CD4-positive, CD25-positive, alpha-beta regulatory T cell (primary cell): ENCODE results near the gene SMIM26. TPM values are rescaled to one million over a fixed set of nuclear protein-coding genes. Genes with fewer than 3 reads are reported as not detected.

Source experiments
- ATAC-seq, 2 donors: fragments of 150-1000 bp; cut with Tn5 transposase; one replicate each; pipeline ENCODE4 v1.10.0; 2021; ENCODE audit warnings: low read depth in 2 of 2, moderate number of reproducible peaks in 2 of 2, moderate library complexity in 1 of 2
- DNase-seq, 3 donors: peaks; one replicate each; pipeline versions ENCODE4 v3.0.0 to v3.0.0-alpha.2; 2012 to 2022; ENCODE audit warnings: mixed read lengths in 1 of 3
- H3K27ac ChIP-seq: one replicate; pipeline ENCODE4 v1.7.0; 2013; ENCODE audit warnings: mild to moderate bottlenecking, low read length; ENCODE audit not compliant: insufficient read depth, poor library complexity, severe bottlenecking
- H3K27me3 ChIP-seq: one replicate; pipeline ENCODE4 v1.7.0; 2013; ENCODE audit warnings: low read length; ENCODE audit not compliant: control insufficient read depth, insufficient read depth
- H3K36me3 ChIP-seq: one replicate; pipeline ENCODE4 v1.7.0; 2013; ENCODE audit warnings: mild to moderate bottlenecking, low read length, moderate library complexity; ENCODE audit not compliant: control insufficient read depth, insufficient read depth
- H3K4me1 ChIP-seq: 2 replicates; pipeline ENCODE4 v1.7.0; 2013; ENCODE audit warnings: mild to moderate bottlenecking, low read length; ENCODE audit not compliant: insufficient read depth, control insufficient read depth, poor library complexity, severe bottlenecking
- H3K4me3 ChIP-seq: one replicate; pipeline ENCODE4 v1.7.0; 2013; ENCODE audit warnings: low read depth, mild to moderate bottlenecking, low read length, moderate library complexity
- H3K9me3 ChIP-seq, 2 experiments: 1 replicate in 1 of 2; 2 replicates in 1 of 2; pipeline ENCODE4 v1.7.0; 2013; ENCODE audit warnings: low read length in 2 of 2, mild to moderate bottlenecking in 1 of 2, moderate library complexity in 1 of 2; ENCODE audit not compliant: control insufficient read depth in 2 of 2
- H3K27ac Mint-ChIP-seq, 3 donors: one replicate each; pipeline ENCODE4 v1.8.0; 2020 to 2022; ENCODE audit warnings: mild to moderate bottlenecking in 3 of 3, mixed read lengths in 3 of 3, moderate library complexity in 2 of 3
- H3K27me3 Mint-ChIP-seq: one replicate; pipeline ENCODE4 v1.8.0; 2022; ENCODE audit warnings: mild to moderate bottlenecking, mixed read lengths
- H3K36me3 Mint-ChIP-seq: one replicate; pipeline ENCODE4 v1.8.0; 2020; ENCODE audit warnings: mixed read lengths
- H3K4me1 Mint-ChIP-seq, 4 donors: one replicate each; pipeline ENCODE4 v1.8.0; 2020 to 2022; ENCODE audit warnings: mixed read lengths in 4 of 4, mild to moderate bottlenecking in 1 of 4
- H3K4me3 Mint-ChIP-seq, 4 donors: one replicate each; pipeline ENCODE4 v1.8.0; 2020 to 2022; ENCODE audit warnings: mild to moderate bottlenecking in 4 of 4, mixed read lengths in 4 of 4, moderate library complexity in 3 of 4
- H3K9me3 Mint-ChIP-seq, 7 donors: one replicate each; pipeline ENCODE4 v1.8.0; 2020 to 2022; ENCODE audit warnings: mixed read lengths in 7 of 7, mild to moderate bottlenecking in 3 of 7, moderate library complexity in 2 of 7
- polyA plus RNA-seq, 4 donors: library from polyadenylated mRNA; unstranded; fragments of 300-500 nt; fragmentation: Illumina TruSeq; gene quantifications; one replicate each; pipeline ENCODE4 v1.2.3, GENCODE V29; 2021
- total RNA-seq: library from RNA; stranded (reverse); gene quantifications from one replicate; pipeline ENCODE4 v1.2.3, GENCODE V29; 2022

The SMIM26 gene
- total and polyA plus RNA-seq, 5 donors from 2014 or later, result 46.0 to 255 (median 241) TPM

- H3K27ac Mint-ChIP-seq, result no peak overlapping the region
- H3K4me3 Mint-ChIP-seq, result peak overlapping the region in 3 of 4 donors; percentile 15 to 63 (median 16)
- peaks cover 0 to 3% (median 0%) of the 10 kb centered on the region in 7 donors for H3K9me3 Mint-ChIP-seq
- Histone ChIP-seq H3K9me3 (no peaks in the 10 kb centered on the region), H3K27ac (no peak overlapping the region), H3K27me3 (peaks cover 2% of the 10 kb centered on the region), H3K4me1 (peaks cover 22% of the 10 kb centered on the region), H3K4me3 (no peak overlapping the region), H3K36me3 (no peaks in the 10 kb centered on the region)
- DNase-seq (no peak), ATAC-seq (no peak)
- H3K4me1 Mint-ChIP-seq, result peaks cover 10 to 26% (median 20%) of the 10 kb centered on the region in 4 donors
- peaks cover 7% of the 10 kb centered on the region for H3K27me3 Mint-ChIP-seq
- H3K36me3 Mint-ChIP-seq, result no peaks in the 10 kb centered on the region
Observed at GRCh38 chr20:18585134-18585533, 17.9 kb downstream of the SMIM26 start.

GRCh38 chr20:18587665-18588573 lies 20.7 kb downstream of the SMIM26 start, which contains the start of gene DTD1:
TSS of gene DTD1 (plus strand) at chr20:18588054. CDS start at chr20:18588073, 19 bp downstream.
- H3K27me3 Mint-ChIP-seq, result peaks cover 7% of the 10 kb centered on the region
- H3K4me1 Mint-ChIP-seq, result peaks cover 10 to 37% (median 24%) of the 10 kb centered on the region in 4 donors
- DNase-seq, result peak; percentile 54 to 81 (median 72)
- H3K9me3 Mint-ChIP-seq, result no peaks in the 10 kb centered on the region
- Histone ChIP-seq H3K27me3 (peaks cover 2% of the 10 kb centered on the region), H3K4me1 (peaks cover 22% of the 10 kb centered on the region), H3K27ac (peak within 1 kb of the TSS; percentile 58), H3K36me3 (no peaks in the 10 kb centered on the region), H3K9me3 (no peaks in the 10 kb centered on the region), H3K4me3 (peak within 1 kb of the TSS; percentile 84)
- peak within 1 kb of the TSS; percentile 85 to 95 (median 92) for H3K27ac Mint-ChIP-seq
- H3K36me3 Mint-ChIP-seq, result no peaks in the 10 kb centered on the region
- peak within 1 kb of the TSS; percentile 90 to 97 (median 92) for H3K4me3 Mint-ChIP-seq
- ATAC-seq, result peak; percentile 79 to 81

GRCh38 chr20:18588574-18588933 lies 21.3 kb downstream of the SMIM26 start:
- Histone ChIP-seq H3K27me3 (peaks cover 2% of the 10 kb centered on the region), H3K4me3 (peak overlapping the region; percentile 84), H3K27ac (peak overlapping the region; percentile 58), H3K4me1 (peaks cover 22% of the 10 kb centered on the region), H3K9me3 (no peaks in the 10 kb centered on the region), H3K36me3 (no peaks in the 10 kb centered on the region)
- peaks cover 7% of the 10 kb centered on the region for H3K27me3 Mint-ChIP-seq
- peaks cover 11 to 37% (median 25%) of the 10 kb centered on the region in 4 donors for H3K4me1 Mint-ChIP-seq
- ATAC-seq (no peak), DNase-seq (no peak)
- peak overlapping the region; percentile 90 to 94 (median 90) for H3K4me3 Mint-ChIP-seq
- no peaks in the 10 kb centered on the region for H3K9me3 Mint-ChIP-seq
- peaks cover 2% of the 10 kb centered on the region for H3K36me3 Mint-ChIP-seq
- peak overlapping the region; percentile 85 to 93 (median 92) for H3K27ac Mint-ChIP-seq

- Mint-ChIP-seq H3K27me3 (peaks cover 7% of the 10 kb centered on the region), H3K36me3 (peaks cover 12% of the 10 kb centered on the region), H3K9me3 (no peaks in the 10 kb centered on the region), H3K27ac (peak overlapping the region; percentile 73 to 92 (median 85)), H3K4me3 (peak overlapping the region; percentile 11 to 90 (median 72)), H3K4me1 (peaks cover 14 to 37% (median 27%) of the 10 kb centered on the region in 4 donors)
- Histone ChIP-seq H3K36me3 (peaks cover 3% of the 10 kb centered on the region), H3K9me3 (no peaks in the 10 kb centered on the region), H3K4me1 (peaks cover 22% of the 10 kb centered on the region), H3K4me3 (no peak overlapping the region), H3K27me3 (no peaks in the 10 kb centered on the region), H3K27ac (no peak overlapping the region)
- ATAC-seq (no peak), DNase-seq (no peak)
Observed at GRCh38 chr20:18589941-18590674, 22.9 kb downstream of the SMIM26 start.

GRCh38 chr20:18596270-18596669 lies 29.0 kb downstream of the SMIM26 start:
- ATAC-seq (no peak), DNase-seq (no peak)
- peaks cover 4 to 7% (median 5%) of the 10 kb centered on the region in 4 donors for H3K4me1 Mint-ChIP-seq
- H3K27ac Mint-ChIP-seq, result no peak overlapping the region
- H3K4me3 Mint-ChIP-seq, result no peak overlapping the region
- Histone ChIP-seq H3K4me3 (no peak overlapping the region), H3K9me3 (no peaks in the 10 kb centered on the region), H3K27me3 (no peaks in the 10 kb centered on the region), H3K27ac (no peak overlapping the region), H3K4me1 (no peaks in the 10 kb centered on the region), H3K36me3 (peaks cover 25% of the 10 kb centered on the region)
- peaks cover 32% of the 10 kb centered on the region for H3K36me3 Mint-ChIP-seq
- H3K27me3 Mint-ChIP-seq, result no peaks in the 10 kb centered on the region
- H3K9me3 Mint-ChIP-seq, result peaks cover 0 to 1% (median 0%) of the 10 kb centered on the region in 7 donors

DNA sequence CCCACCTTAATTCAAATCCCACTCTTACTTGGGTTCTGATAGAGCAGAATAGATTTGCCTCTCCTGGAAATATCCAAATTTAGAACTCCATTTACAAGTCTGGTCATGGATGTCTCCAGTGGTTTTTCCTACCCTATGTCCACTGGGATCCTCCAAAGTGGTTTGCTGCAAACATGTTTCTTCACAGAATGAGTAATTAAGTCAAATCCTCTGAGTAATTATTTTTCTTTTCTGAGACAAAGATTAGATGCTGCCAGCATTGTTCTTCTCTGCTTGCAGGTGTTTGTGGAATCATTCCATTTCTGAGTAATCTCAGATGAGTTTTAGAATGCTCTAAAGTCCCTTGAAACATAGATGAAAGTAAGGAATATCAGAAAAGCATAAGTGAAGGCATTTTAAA lies 42.5 kb downstream of the SMIM26 start:
- no peaks in the 10 kb centered on the region for H3K27me3 Mint-ChIP-seq
- no peak for ATAC-seq
- peaks cover 21% of the 10 kb centered on the region for H3K36me3 Mint-ChIP-seq
- Histone ChIP-seq H3K4me3 (no peak overlapping the region), H3K9me3 (no peaks in the 10 kb centered on the region), H3K4me1 (no peaks in the 10 kb centered on the region), H3K27ac (no peak overlapping the region), H3K27me3 (no peaks in the 10 kb centered on the region), H3K36me3 (peaks cover 5% of the 10 kb centered on the region)
- peaks cover 5 to 7% (median 6%) of the 10 kb centered on the region in 4 donors for H3K4me1 Mint-ChIP-seq
- DNase-seq, result no peak
- H3K9me3 Mint-ChIP-seq, result peaks cover 0 to 1% (median 0%) of the 10 kb centered on the region in 7 donors
- H3K27ac Mint-ChIP-seq, result no peak overlapping the region
- H3K4me3 Mint-ChIP-seq, result no peak overlapping the region

GRCh38 chr20:18611492-18611891 lies 44.3 kb downstream of the SMIM26 start:
- no peak overlapping the region for H3K4me3 ChIP-seq
- Mint-ChIP-seq H3K27me3 (no peaks in the 10 kb centered on the region), H3K4me1 (peaks cover 5 to 10% (median 8%) of the 10 kb centered on the region in 4 donors), H3K36me3 (peaks cover 25% of the 10 kb centered on the region), H3K27ac (no peak overlapping the region), H3K4me3 (no peak overlapping the region), H3K9me3 (peaks cover 0 to 1% (median 0%) of the 10 kb centered on the region in 7 donors)
- no peak overlapping the region for H3K27ac ChIP-seq
- ATAC-seq (no peak), DNase-seq (no peak)
- H3K4me1 ChIP-seq, result no peaks in the 10 kb centered on the region
- H3K27me3 ChIP-seq, result no peaks in the 10 kb centered on the region
- H3K9me3 ChIP-seq, result no peaks in the 10 kb centered on the region
- peaks cover 5% of the 10 kb centered on the region for H3K36me3 ChIP-seq
